Right lobe of liver (tissue), 4 donors: ENCODE measurements around the gene NT5DC3.

Source experiments
- CTCF ChIP-seq, 4 donors: fragments of 200-600 bp in 3 of 4; fragments of 450-650 bp in 1 of 4; IDR thresholded peaks; one replicate each; pipeline versions ENCODE4 v1.5.1 to v1.8.0; 2016 to 2022; ENCODE audit warnings: antibody characterized with exemption in 4 of 4, mild to moderate bottlenecking in 2 of 4
- POLR2A ChIP-seq: fragments of 450-650 bp; IDR thresholded peaks from one replicate; pipeline ENCODE4 v1.6.1; 2017; ENCODE audit warnings: antibody characterized with exemption, mild to moderate bottlenecking
- donor health status: DM: no; HTN: no; CAD: no.
- donor health status: DM: no; HTN: no; CAD: no.
- donor health status: DM: no; HTN: yes; CAD: no.

DNA sequence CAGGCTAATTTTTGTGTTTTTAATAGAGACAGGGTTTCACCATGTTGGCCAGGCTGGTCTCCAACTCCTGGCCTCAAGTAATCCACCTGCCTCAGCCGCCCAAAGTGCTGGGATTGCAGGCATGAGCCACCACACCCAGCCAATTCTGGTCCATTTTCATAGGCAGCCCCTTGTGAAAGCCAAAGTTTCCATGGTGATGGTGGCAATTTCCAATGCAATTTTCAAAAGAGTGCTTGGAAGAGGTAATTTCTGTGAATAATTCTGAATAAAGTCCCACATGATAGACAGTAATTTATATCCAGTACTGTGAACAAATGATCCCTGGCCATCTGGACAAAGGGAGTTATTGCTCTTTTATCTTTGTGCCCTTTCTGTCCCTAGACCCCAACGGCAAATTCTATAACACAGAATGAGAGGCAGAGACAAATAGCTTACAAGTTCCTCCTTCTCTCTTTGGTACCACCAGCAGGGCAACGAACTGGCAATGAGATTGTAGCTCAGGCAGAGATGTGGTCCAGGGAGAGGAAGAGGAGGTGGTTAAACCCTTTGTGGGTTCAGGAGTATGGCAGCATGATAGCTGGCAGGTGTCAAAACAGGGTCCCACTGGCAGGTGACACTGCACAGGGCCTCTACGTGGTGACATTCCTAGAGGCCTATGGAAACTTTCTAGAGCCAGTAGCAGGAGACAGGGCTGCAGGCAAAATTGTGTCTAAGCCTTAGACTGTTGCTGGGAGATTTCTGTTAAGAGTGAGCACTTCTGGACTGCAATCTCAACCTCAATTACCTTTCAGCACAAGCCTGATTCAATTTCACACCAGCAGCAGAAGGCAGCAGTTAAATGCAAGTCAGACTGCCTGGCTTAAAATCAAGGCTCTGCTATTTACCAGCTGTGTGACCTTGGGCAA is 46.5 kb downstream of the NT5DC3 start:
- TF ChIP-seq CTCF (IDR thresholded peaks at IDR 0.05), result no peak
- no peak for TF ChIP-seq POLR2A
